IMR-90 (cell line): ENCODE results near the gene ERBB4. TPM values are rescaled to one million over a fixed set of nuclear protein-coding genes. Genes with fewer than 3 reads are reported as not detected.

ENCODE experiments used
- ATAC-seq: fragments of 200-7000 bp; cut with Tn5 transposase; 2 replicates; pipeline ENCODE4 v1.9.1; 2020; ENCODE audit warnings: low read depth, mild to moderate bottlenecking, moderate library complexity
- BruUV-seq: library from RNA; stranded (reverse); fragments of 400-500 nt; replicated peaks from 2 replicates; lab custom pipeline; 2021; lab: Mats Ljungman, UMichigan
- CTCF ChIA-PET: fragments of 300-600 bp; formaldehyde crosslinking; extraction: SDS; loops from one replicate; lab custom pipeline; 2021; ENCODE audit warnings: antibody characterized with exemption; lab: Yijun Ruan, JAX
- POLR2A ChIA-PET: fragments of 300-600 bp; sonication (Branson Sonifier 250); formaldehyde crosslinking; loops from one replicate; lab custom pipeline; 2022; ENCODE audit warnings: antibody characterized with exemption; ENCODE audit not compliant: unreplicated experiment; lab: Charles Lee
- DNase-seq: peaks from one replicate; pipeline ENCODE4 v3.0.0; 2013
- H2AFZ ChIP-seq: replicated peaks from 2 replicates; pipeline ENCODE3; 2013; ENCODE audit warnings: low read length, mild to moderate bottlenecking; ENCODE audit not compliant: poor library complexity
- H2AK5ac ChIP-seq: 2 replicates; pipeline ENCODE4 v1.6.1; 2013; ENCODE audit warnings: low read depth, low read length, inconsistent platforms
- H2AK9ac ChIP-seq: replicated peaks from 2 replicates; pipeline ENCODE3; 2013; ENCODE audit warnings: mild to moderate bottlenecking, low read depth, low read length, moderate library complexity; ENCODE audit not compliant: poor library complexity
- H2BK120ac ChIP-seq: 2 replicates; pipeline ENCODE4 v1.6.1; 2013; ENCODE audit warnings: low read depth, low read length, inconsistent platforms
- H2BK15ac ChIP-seq: 3 replicates; pipeline ENCODE4 v1.6.1; 2013; ENCODE audit warnings: low read depth, low read length, inconsistent platforms
- H2BK20ac ChIP-seq: 2 replicates; pipeline ENCODE4 v1.6.1; 2013; ENCODE audit warnings: low read depth, mild to moderate bottlenecking, inconsistent platforms, low read length, moderate library complexity
- H2BK5ac ChIP-seq: 2 replicates; pipeline ENCODE4 v1.6.1; 2013; ENCODE audit warnings: mild to moderate bottlenecking, low read depth, low read length, inconsistent platforms; ENCODE audit not compliant: poor library complexity, severe bottlenecking
- H3K14ac ChIP-seq: replicated peaks from 2 replicates; pipeline ENCODE4 v1.6.1; 2013; ENCODE audit warnings: low read depth, low read length, inconsistent platforms
- H3K18ac ChIP-seq: 2 replicates; pipeline ENCODE4 v1.6.1; 2013; ENCODE audit warnings: low read depth, low read length, control low read depth
- H3K23ac ChIP-seq: 2 replicates; pipeline ENCODE4 v1.6.1; 2013; ENCODE audit warnings: low read depth, low read length, inconsistent platforms
- H3K27ac ChIP-seq: 2 replicates; pipeline ENCODE4 v1.5.1; 2013; ENCODE audit warnings: mild to moderate bottlenecking, control low read depth, low read length; ENCODE audit not compliant: insufficient read depth
- H3K27me3 ChIP-seq: 2 replicates; pipeline ENCODE4 v1.6.1; 2013; ENCODE audit warnings: low read length; ENCODE audit not compliant: control insufficient read depth, insufficient read depth
- H3K36me3 ChIP-seq: 2 replicates; pipeline ENCODE4 v1.6.1; 2013; ENCODE audit warnings: low read length, mixed read lengths; ENCODE audit not compliant: control insufficient read depth, insufficient read depth
- H3K4ac ChIP-seq: 2 replicates; pipeline ENCODE4 v1.6.1; 2013; ENCODE audit warnings: low read depth, low read length, inconsistent platforms
- H3K4me1 ChIP-seq: 2 replicates; pipeline ENCODE4 v1.6.1; 2013; ENCODE audit warnings: low read length, mixed read lengths; ENCODE audit not compliant: control insufficient read depth, insufficient read depth
- H3K4me2 ChIP-seq: 2 replicates; pipeline ENCODE4 v1.6.1; 2013; ENCODE audit warnings: low read depth, mild to moderate bottlenecking, control low read depth, low read length, moderate library complexity
- H3K4me3 ChIP-seq: 2 replicates; pipeline ENCODE4 v1.5.1; 2013; ENCODE audit warnings: low read depth, mild to moderate bottlenecking, control low read depth, low read length, moderate library complexity; ENCODE audit not compliant: insufficient read depth
- H3K56ac ChIP-seq: 2 replicates; pipeline ENCODE4 v1.6.1; 2013; ENCODE audit warnings: low read length, inconsistent platforms; ENCODE audit not compliant: insufficient read depth; ENCODE audit errors: extremely low read depth
- H3K79me1 ChIP-seq, 2 experiments: 2 replicates each; pipeline ENCODE4 v1.6.1; 2013; ENCODE audit warnings: low read length in 2 of 2, inconsistent platforms in 1 of 2, low read depth in 1 of 2
- H3K9ac ChIP-seq: 2 replicates; pipeline ENCODE4 v1.6.1; 2013; ENCODE audit warnings: low read depth, low read length, control low read depth
- H3K9me1 ChIP-seq: 2 replicates; pipeline ENCODE4 v1.6.1; 2013; ENCODE audit warnings: low read length, inconsistent platforms; ENCODE audit not compliant: insufficient read depth
- H3K9me3 ChIP-seq: 2 replicates; pipeline ENCODE4 v1.6.1; 2013; ENCODE audit warnings: low read length; ENCODE audit not compliant: control insufficient read depth, insufficient read depth
- H4K20me1 ChIP-seq: 2 replicates; pipeline ENCODE4 v1.6.1; 2013; ENCODE audit warnings: low read length, inconsistent platforms; ENCODE audit not compliant: insufficient read depth
- H4K5ac ChIP-seq: 2 replicates; pipeline ENCODE4 v1.6.1; 2013; ENCODE audit warnings: mild to moderate bottlenecking, low read depth, low read length, control low read depth
- H4K8ac ChIP-seq, 2 experiments: 2 replicates each; pipeline ENCODE4 v1.6.1; 2013; ENCODE audit warnings: low read depth in 2 of 2, low read length in 2 of 2, control low read depth in 1 of 2, inconsistent platforms in 1 of 2
- H4K91ac ChIP-seq: 2 replicates; pipeline ENCODE4 v1.6.1; 2013; ENCODE audit warnings: low read depth, low read length, inconsistent platforms; ENCODE audit not compliant: insufficient read depth
- CEBPB ChIP-seq: IDR thresholded peaks from 2 replicates; pipeline ENCODE4 v1.6.1; 2012; ENCODE audit warnings: low read depth, low read length, improper control_type of control experiment
- ELK1 ChIP-seq: fragments of 150-350 bp; IDR thresholded peaks from 2 replicates; pipeline ENCODE4 v1.6.1; 2016; ENCODE audit warnings: low read depth, mild to moderate bottlenecking, low read length, moderate library complexity, borderline replicate concordance
- MAZ ChIP-seq: IDR thresholded peaks from 2 replicates; pipeline ENCODE4 v1.6.1; 2012; ENCODE audit warnings: low read depth, mild to moderate bottlenecking, low read length, improper control_type of control experiment, moderate library complexity, borderline replicate concordance
- MXI1 ChIP-seq: IDR thresholded peaks from 2 replicates; pipeline ENCODE4 v1.6.1; 2012; ENCODE audit warnings: low read depth, mild to moderate bottlenecking, low read length, moderate library complexity, borderline replicate concordance
- NFE2L2 ChIP-seq: fragments of 150-350 bp; IDR thresholded peaks from 2 replicates; pipeline ENCODE4 v1.6.1; 2016; ENCODE audit warnings: low read depth, mild to moderate bottlenecking, low read length
- POLR2A ChIP-seq: IDR thresholded peaks from 2 replicates; pipeline ENCODE4 v1.6.1; 2012; ENCODE audit warnings: mild to moderate bottlenecking, low read depth, low read length
- RFX5 ChIP-seq: IDR thresholded peaks from 2 replicates; pipeline ENCODE4 v1.8.0; 2012; ENCODE audit warnings: low read depth, mild to moderate bottlenecking, low read length, moderate library complexity
- SMC3 ChIP-seq: fragments of 150-350 bp; IDR thresholded peaks from 2 replicates; pipeline ENCODE4 v1.6.1; 2016; ENCODE audit warnings: low read depth, mild to moderate bottlenecking, antibody characterized with exemption, low read length, moderate library complexity
- WGBS, 2 experiments: methylation state at CpG; one replicate each; pipeline versions ENCODE4 v1.1.5 to v1.1.7; 2013; ENCODE audit warnings: missing lambda C conversion rate in 2 of 2; ENCODE audit not compliant: insufficient read length in 1 of 2; ENCODE audit errors: extremely low coverage in 2 of 2; 5-methylcytosine and 5-hydroxymethylcytosine counted together
- dilution Hi-C: fragments of 300-500 bp; cut with HindIII; formaldehyde crosslinking; loops from one replicate; pipeline ENCODE4 v1.14.3; 2018; ENCODE audit warnings: low sequenced_read_pairs; ENCODE audit not compliant: unreplicated experiment
- in situ Hi-C: fragments of 300-500 bp; cut with MboI; formaldehyde crosslinking; loops from 3 replicates; pipeline ENCODE4 v1.14.3; 2019; ENCODE audit warnings: low sequenced_read_pairs, inconsistent platforms, mixed read lengths
- intact Hi-C: fragments of 100-400 bp; cut with micrococcal nuclease; formaldehyde crosslinking; loops from 2 replicates; pipeline ENCODE4 v1.10.0; 2022
- polyA plus RNA-seq, 3 experiments: library from polyadenylated mRNA; depleted of rRNA; stranded (reverse); fragments of >200 nt; gene quantifications; 2 replicates each; pipeline ENCODE4 v1.2.3, GENCODE V29; 2012; ENCODE audit warnings: low replicate concordance in 1 of 3
- total RNA-seq: library from RNA; depleted of rRNA; stranded (reverse); fragments of >200 nt; gene quantifications from 2 replicates; pipeline ENCODE4 v1.2.3, GENCODE V29; 2012

ERBB4 gene
- total and polyA plus RNA-seq, 2 of the 4 experiments (the other 2 are of a cell fraction): not detected

DNA sequence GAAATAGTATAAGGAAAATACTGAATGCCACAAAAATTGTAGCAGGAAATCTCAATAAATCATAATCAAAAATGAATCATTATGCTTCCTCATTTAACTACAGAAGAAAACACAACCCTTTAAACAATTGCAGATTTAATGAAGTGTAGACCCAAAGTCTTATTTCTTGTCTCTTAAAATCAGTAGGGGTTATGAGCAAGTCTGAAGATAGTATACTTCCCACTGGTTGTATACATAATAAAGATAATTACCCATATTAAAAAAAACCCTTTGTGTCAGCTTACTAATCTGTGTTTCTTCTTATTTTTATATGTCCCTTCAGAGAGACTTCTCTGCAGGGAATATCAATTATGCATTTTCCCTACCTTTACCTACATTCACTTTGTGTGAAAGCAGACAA is 504.7 kb downstream of the ERBB4 start (continued):
- TF ChIP-seq ELK1: no peak

DNA sequence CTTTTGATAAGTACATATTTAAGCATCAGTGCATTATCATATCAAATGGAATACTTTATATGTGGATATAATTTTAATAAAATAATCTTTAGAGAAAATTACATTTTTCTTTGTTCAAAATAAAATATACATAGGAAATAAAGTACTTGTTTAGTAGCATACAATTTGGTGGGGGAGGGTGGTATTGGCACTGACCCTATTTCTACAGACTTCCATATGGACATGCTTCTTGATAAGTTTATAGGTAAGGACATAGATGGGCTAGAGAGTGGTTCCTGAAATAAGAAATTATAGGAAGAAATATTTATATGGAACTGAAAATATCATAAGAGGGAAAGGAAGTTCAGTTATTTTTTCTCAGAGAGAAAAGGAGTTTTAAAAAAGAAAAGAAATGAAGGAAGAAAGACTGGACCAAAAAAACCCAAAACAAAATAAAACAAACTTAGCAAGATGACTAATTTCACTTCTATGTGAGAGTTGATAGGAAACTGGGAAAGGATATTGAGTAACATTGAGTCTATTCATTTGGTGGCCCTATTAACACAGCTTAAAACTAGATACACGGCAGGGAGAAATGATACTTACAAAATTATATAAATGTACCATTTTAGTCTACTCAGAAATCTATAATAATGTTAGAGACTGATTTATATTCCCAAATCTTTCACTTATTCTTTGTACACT is 505.9 kb downstream of the ERBB4 start:
- no peak overlapping the region for H2BK15ac ChIP-seq
- H4K20me1 ChIP-seq: no peaks in the 10 kb centered on the region
- dilution Hi-C loops (no loop called here), intact Hi-C loops (no loop called here), in situ Hi-C loops (no loop called here)
- peak overlapping the region; percentile 70; the same call in 1 of the 2 replicates for H3K4me2 ChIP-seq
- H3K23ac ChIP-seq: no peak overlapping the region; the same call in 1 of the 2 replicates
- peak; percentile 68 for DNase-seq
- H4K5ac ChIP-seq: no peak overlapping the region
- no peak overlapping the region; a peak in 1 of 4 replicates for H4K8ac ChIP-seq
- ChIA-PET CTCF (no interaction called here), POLR2A (no interaction called here)
- H3K27ac ChIP-seq: no peak overlapping the region
- H2AK5ac ChIP-seq: no peak overlapping the region
- no peaks in the 10 kb centered on the region for H3K79me1 ChIP-seq
- no peaks in the 10 kb centered on the region for H3K36me3 ChIP-seq
- no peaks in the 10 kb centered on the region for H3K9me1 ChIP-seq
- H3K27me3 ChIP-seq: no peaks in the 10 kb centered on the region
- H3K14ac ChIP-seq: no peak overlapping the region
- H3K4me3 ChIP-seq: no peak overlapping the region
- no peak overlapping the region for H3K4ac ChIP-seq
- no peak for TF ChIP-seq SMC3
- peak; percentile 87 for TF ChIP-seq CEBPB
- no peak for TF ChIP-seq NFE2L2
- no peak for TF ChIP-seq MAZ
- no peak for TF ChIP-seq MXI1
- no peak for TF ChIP-seq POLR2A
- TF ChIP-seq RFX5: no peak
- WGBS, 2 experiments: no CpG with 5 or more reads among the region's 1 CpG
- BruUV-seq: no TSS peak
- H3K4me1 ChIP-seq: peaks cover 1% of the 10 kb centered on the region; the same call in 1 of the 2 replicates
- H4K91ac ChIP-seq: no peak overlapping the region
- no peak overlapping the region for H2AK9ac ChIP-seq
- H2BK120ac ChIP-seq: peak overlapping the region; percentile 82
- 0 out of 2 replicates have a peak overlapping the region, but pooled peaks have one; percentile 63 for H2BK20ac ChIP-seq
- ATAC-seq: peak; percentile 62
- H2BK5ac ChIP-seq: peak overlapping the region; percentile 88
- no peak overlapping the region for H2AFZ ChIP-seq
- H3K18ac ChIP-seq: no peak overlapping the region; the same call in 1 of the 2 replicates
- no peaks in the 10 kb centered on the region for H3K9me3 ChIP-seq
- no peak overlapping the region for H3K56ac ChIP-seq
- H3K9ac ChIP-seq: no peak overlapping the region
